GM13976 (cell line): Measurements from ENCODE around the gene APRT.

Source experiments
- DNase-seq: peaks from one replicate; pipeline ENCODE4 v3.0.0; 2012; ENCODE audit warnings: low spot score
- CTCF ChIP-seq: IDR thresholded peaks from 2 replicates; pipeline ENCODE4 v1.5.1; 2012; ENCODE audit warnings: borderline replicate concordance, mild to moderate bottlenecking; ENCODE audit not compliant: insufficient read depth; ENCODE audit errors: extremely low read depth, missing control alignments, control extremely low read depth
- in situ Hi-C: fragments of 300-500 bp; cut with MboI; formaldehyde crosslinking; loops from one replicate; pipeline ENCODE4 v1.12.0; 2022; ENCODE audit warnings: low sequenced_read_pairs, mixed read lengths, inconsistent platforms; ENCODE audit not compliant: unreplicated experiment

The APRT gene

GRCh38 chr16:88762941-88763340, 48.8 kb downstream of the APRT start:
- in situ Hi-C loops: no loop called here
- no peak for DNase-seq
- no peak for TF ChIP-seq CTCF

- DNase-seq: no peak
- TF ChIP-seq CTCF: no peak
- in situ Hi-C loops: no loop called here
Measured at GRCh38 chr16:88762258-88762870, 49.4 kb downstream of the APRT start.

GRCh38 chr16:88761830-88762229, 49.9 kb downstream of the APRT start:
- no peak for DNase-seq
- in situ Hi-C loops: no loop called here

GRCh38 chr16:88761143-88761534, 50.6 kb downstream of the APRT start:
- DNase-seq: no peak
- TF ChIP-seq CTCF: no peak
- in situ Hi-C loops: no loop called here

More at GRCh38 chr16:88761830-88762229, 49.9 kb downstream of the APRT start:
- no peak for TF ChIP-seq CTCF

- in situ Hi-C loops: no loop called here
- TF ChIP-seq CTCF: no peak
- no peak for DNase-seq
Measured at GRCh38 chr16:88760424-88761142, 51.1 kb downstream of the APRT start.

- in situ Hi-C loops: no loop called here
Measured at GRCh38 chr16:88759976-88760350, 51.8 kb downstream of the APRT start.

More at GRCh38 chr16:88759976-88760350, 51.8 kb downstream of the APRT start:
- DNase-seq: no peak
- TF ChIP-seq CTCF: no peak
